HG03460 (cell line): ENCODE data around the gene TBC1D8.

Source experiments
- ATAC-seq: cut with Tn5 transposase; IDR thresholded peaks from one replicate; pipeline ENCODE4 v1.9.1; 2021; ENCODE audit not compliant: unreplicated experiment

The TBC1D8 gene

DNA sequence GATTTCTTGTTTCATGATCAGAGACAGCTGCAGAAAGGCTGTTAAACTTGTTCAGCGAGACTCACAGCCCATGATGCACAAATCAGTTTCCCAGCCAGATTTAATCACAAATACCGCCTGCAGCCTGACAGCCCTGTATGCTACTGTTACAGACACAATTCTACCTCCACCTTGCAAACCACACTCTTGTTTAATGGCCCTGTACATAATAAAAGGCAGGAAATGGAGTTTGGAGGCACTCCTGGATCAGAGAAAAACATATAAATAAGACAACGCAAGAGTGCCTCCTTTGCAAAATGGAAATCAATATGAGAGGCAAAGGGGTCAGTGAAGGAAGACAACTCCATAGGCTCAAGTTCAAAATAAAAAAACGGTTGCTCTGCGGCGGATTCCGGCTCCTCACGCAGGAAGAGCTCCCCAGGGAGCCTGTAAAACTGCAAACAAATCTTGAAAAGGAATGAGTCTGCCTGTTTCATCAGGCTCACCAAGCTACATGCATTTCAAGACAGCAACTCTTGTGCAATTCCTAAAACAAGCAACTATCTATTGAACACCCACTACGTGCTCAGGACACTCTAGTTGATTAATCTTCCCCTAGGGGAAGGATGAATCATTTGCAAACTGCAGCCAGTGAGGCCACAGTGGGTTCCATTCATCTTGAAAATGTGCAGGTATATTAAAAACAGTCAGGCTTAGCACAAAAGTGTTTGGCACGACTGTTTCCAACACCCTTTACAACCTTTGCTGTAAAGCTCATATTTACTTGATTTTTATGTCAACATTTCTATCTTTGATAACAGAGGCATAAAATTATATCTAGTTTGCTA, 37.5 kb downstream of the TBC1D8 start:
- ATAC-seq = no peak

- ATAC-seq = no peak
These were observed 38.4 kb downstream of the TBC1D8 start for GRCh38 chr2:101112772-101113157.

- ATAC-seq = no peak
These were observed 39.0 kb downstream of the TBC1D8 start for GRCh38 chr2:101111917-101112771.

- ATAC-seq = no peak
These were observed 39.8 kb downstream of the TBC1D8 start for GRCh38 chr2:101111262-101111838.

GRCh38 chr2:101109451-101110118, 41.6 kb downstream of the TBC1D8 start:
- ATAC-seq = no peak

GRCh38 chr2:101108357-101108756, 42.8 kb downstream of the TBC1D8 start:
- ATAC-seq = no peak

DNA sequence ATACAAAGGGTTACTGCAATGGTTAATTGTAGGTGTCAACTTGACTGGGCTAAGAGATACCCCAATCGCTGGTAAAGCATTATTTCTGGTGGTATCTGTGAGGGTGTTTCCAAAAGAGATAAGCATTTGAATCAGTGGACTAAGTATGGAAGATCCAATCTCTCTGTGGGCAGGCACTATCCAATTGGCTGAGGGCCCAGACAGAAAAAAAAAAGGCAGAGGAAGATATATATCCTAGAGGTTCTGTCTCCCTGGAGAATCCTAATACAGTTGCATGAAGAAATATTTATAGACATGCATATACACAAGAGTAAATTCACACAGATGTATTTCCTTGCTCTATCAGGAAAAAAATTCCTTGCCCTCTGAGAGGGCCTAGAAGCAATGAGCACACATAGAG, 43.9 kb downstream of the TBC1D8 start:
- no peak for ATAC-seq

DNA sequence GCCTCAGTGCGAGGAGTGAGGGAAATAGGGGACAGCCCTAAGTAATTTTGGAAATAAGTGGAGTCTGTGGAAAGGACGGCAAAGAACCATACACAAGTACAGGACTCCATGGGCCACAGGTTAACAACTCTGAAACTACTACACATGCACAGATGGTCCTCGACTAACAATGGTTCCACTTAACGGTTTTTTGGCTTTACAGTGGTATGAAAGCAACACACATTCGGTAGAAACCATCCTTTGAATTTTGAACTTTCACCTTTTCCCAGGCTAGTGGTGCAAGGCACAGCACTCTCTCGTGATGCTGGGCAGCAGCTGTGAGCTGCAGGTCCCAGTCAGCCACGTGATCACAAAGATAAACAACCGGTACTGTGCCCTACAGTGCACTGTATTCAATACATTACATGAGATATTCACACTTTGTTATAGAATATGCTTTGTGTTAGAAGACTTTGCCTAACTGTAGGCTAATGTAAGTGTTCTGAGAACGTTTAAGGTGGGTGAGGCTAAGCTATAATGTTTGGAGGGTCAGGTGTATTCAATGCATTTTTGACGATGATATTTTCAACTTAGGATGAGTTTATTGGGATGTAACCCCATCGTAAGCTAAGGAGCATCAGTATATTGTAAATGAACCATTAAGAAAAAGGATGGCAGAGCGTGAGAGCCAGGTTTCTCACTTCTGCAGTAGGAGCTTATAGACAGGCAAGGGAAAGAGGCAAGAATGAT, 44.6 kb downstream of the TBC1D8 start:
- ATAC-seq = no peak

- ATAC-seq = no peak
These were observed 45.5 kb downstream of the TBC1D8 start for GRCh38 chr2:101105654-101106053.

DNA sequence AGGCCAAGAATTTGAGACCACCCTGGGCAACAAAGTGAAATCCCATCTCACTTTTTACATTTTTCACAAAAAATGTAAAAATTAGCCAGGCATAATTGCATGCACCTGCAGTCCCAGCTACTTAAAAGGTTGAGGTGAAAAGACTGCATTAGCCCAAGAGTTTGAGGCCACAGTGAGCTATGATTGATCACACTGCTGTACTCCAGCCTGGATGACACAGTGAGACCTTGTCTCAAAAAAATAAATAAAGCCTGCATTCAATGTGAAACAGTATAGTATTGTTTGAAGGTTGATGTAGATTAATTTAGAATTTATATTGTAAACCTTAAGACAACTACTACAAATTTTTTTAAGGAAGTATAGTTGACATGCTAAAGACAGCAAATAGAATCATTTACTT, 53.5 kb downstream of the TBC1D8 start:
- ATAC-seq = no peak

GRCh38 chr2:101096619-101097142, 54.5 kb downstream of the TBC1D8 start:
- ATAC-seq = no peak

- ATAC-seq = no peak
These were observed 56.8 kb downstream of the TBC1D8 start for GRCh38 chr2:101094351-101094750.

DNA sequence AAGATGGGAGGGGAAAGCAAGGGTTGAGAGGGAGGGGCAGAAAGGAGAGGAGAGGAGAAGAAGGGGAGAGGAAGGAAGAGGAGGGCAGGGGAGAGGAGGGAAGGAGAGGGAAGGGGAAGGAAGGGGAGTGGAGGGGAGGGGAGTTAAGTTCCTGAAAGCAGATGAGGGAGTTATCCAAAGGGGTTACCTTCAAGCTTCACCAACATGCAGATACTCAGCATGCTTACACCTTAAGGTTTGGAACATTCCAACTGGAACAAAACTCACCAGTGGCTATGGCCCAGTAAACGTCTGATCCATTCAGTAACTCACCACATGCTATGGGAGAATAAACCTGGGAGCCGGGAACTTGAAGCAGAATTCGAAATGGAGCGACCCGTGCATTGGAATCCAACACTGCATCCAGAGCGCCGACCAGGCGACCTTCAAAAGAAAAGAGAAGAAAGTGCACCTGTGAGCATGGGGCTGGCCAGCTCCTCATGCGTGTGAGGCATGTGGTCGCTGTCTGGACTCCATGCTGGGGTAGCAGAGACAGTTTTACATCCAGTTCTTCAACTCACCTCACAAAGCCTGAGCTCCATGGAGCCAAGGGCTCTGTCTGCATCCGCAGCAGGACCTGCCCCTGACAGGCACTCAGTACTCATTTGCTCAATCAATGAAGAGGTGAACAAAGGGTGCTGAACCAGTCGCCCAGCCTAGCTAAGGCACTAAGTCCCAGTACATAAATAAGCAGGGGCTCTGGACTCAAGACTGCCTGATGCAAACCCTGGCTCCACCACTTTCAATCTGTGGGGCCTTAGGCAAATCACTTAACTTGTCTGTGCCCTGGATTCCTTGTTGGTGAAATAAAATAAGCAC, 61.0 kb downstream of the TBC1D8 start:
- no peak for ATAC-seq

DNA sequence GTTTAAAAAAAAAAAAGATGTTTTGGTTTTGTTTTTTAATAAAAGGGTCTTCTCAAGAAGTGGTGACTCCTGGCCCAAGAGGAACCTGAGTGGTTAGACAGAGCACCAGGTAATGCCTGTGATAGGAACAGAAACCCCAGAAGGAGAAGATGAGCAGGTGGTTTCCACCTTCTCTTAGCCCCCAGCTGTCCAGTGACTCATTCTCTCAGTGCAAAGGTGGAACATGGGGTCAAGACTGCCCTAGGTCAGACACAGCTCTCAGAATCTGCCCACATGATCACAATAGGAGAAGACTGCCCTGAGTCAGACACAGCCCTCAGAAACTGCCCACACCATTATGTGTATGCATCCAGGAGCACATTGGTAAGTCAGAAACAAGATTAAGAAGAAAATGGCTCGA, 61.8 kb downstream of the TBC1D8 start:
- peak; percentile 88 for ATAC-seq

DNA sequence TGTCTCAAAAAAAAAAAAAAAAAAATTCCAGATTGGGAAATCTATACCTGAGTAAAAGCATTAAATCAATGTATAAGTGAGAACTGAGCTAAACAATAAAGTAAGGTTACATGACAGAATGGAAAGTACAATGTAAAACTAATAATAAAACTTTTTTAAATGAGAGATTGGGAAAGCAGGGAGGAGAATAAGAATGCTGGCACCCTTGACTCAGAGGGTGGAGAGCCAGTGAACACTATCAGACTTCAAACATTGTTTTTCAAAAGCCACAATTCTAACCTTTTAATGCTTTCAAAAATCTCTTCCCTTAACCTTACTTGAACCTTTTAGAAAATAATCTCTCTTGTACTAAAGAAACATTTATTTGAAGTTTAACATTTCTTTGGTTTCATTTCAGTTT, 63.5 kb downstream of the TBC1D8 start:
- ATAC-seq = no peak

DNA sequence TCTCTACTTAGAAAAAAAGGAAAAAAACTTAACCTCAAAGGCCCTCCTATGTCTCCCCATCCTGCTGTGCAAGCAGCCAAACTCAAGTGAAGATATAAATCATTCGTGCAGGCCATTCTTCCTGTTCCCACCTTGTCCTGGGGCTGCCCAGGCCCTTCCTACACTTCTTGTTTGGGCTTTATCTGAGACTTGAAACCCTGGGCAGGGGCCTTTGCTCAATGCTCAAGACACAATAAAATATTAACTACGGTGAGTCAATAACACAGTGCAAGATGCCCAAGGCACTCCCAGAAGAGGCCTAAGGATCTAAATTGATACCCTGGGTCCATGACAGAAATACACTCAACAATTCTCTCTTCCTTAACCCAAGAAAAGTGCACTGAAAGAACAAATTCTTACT, 67.6 kb downstream of the TBC1D8 start:
- no peak for ATAC-seq

GRCh38 chr2:101082998-101083397, 68.2 kb downstream of the TBC1D8 start:
- no peak for ATAC-seq

DNA sequence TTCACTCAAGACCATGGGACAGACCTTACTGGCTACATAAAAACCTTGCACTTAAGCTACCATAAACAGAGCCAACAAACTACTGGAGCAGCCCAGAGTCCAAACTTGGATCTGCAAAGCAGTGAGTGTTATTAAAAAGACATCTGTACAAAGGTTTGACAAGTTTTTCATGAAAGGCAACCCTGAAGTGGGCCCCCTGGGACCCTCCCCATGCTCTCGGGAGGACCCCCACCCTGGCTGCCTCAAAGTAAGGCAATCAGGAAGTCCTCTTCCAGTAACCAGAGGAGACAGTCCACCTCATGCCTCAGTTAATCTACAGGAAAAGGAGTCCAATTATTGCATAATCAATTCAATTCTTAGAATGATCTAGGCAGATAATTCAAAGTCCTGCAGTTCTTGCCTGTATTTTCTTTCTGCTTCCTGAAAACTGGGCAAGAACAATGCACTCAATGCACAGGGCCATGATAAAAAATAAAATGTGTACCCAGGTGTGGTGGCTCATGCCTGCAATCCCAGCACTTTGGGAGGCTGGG, 69.7 kb downstream of the TBC1D8 start:
- ATAC-seq = no peak
